IMR-90 (cell line): Measurements from ENCODE around the gene SPATA3. TPM values are rescaled to one million over a fixed set of nuclear protein-coding genes. Genes with fewer than 3 reads are reported as not detected.

Source experiments
- ATAC-seq: fragments of 200-7000 bp; cut with Tn5 transposase; 2 replicates; pipeline ENCODE4 v1.9.1; 2020; ENCODE audit warnings: low read depth, mild to moderate bottlenecking, moderate library complexity
- BruUV-seq: library from RNA; stranded (reverse); fragments of 400-500 nt; replicated peaks from 2 replicates; lab custom pipeline; 2021; lab: Mats Ljungman, UMichigan
- CTCF ChIA-PET: fragments of 300-600 bp; formaldehyde crosslinking; extraction: SDS; loops from one replicate; lab custom pipeline; 2021; ENCODE audit warnings: antibody characterized with exemption; lab: Yijun Ruan, JAX
- POLR2A ChIA-PET: fragments of 300-600 bp; sonication (Branson Sonifier 250); formaldehyde crosslinking; loops from one replicate; lab custom pipeline; 2022; ENCODE audit warnings: antibody characterized with exemption; ENCODE audit not compliant: unreplicated experiment; lab: Charles Lee
- DNase-seq: peaks from one replicate; pipeline ENCODE4 v3.0.0; 2013
- H2AFZ ChIP-seq: replicated peaks from 2 replicates; pipeline ENCODE3; 2013; ENCODE audit warnings: low read length, mild to moderate bottlenecking; ENCODE audit not compliant: poor library complexity
- H2AK5ac ChIP-seq: 2 replicates; pipeline ENCODE4 v1.6.1; 2013; ENCODE audit warnings: low read depth, low read length, inconsistent platforms
- H2AK9ac ChIP-seq: replicated peaks from 2 replicates; pipeline ENCODE3; 2013; ENCODE audit warnings: mild to moderate bottlenecking, low read depth, low read length, moderate library complexity; ENCODE audit not compliant: poor library complexity
- H2BK120ac ChIP-seq: 2 replicates; pipeline ENCODE4 v1.6.1; 2013; ENCODE audit warnings: low read depth, low read length, inconsistent platforms
- H2BK15ac ChIP-seq: 3 replicates; pipeline ENCODE4 v1.6.1; 2013; ENCODE audit warnings: low read depth, low read length, inconsistent platforms
- H2BK20ac ChIP-seq: 2 replicates; pipeline ENCODE4 v1.6.1; 2013; ENCODE audit warnings: low read depth, mild to moderate bottlenecking, inconsistent platforms, low read length, moderate library complexity
- H2BK5ac ChIP-seq: 2 replicates; pipeline ENCODE4 v1.6.1; 2013; ENCODE audit warnings: mild to moderate bottlenecking, low read depth, low read length, inconsistent platforms; ENCODE audit not compliant: poor library complexity, severe bottlenecking
- H3K14ac ChIP-seq: replicated peaks from 2 replicates; pipeline ENCODE4 v1.6.1; 2013; ENCODE audit warnings: low read depth, low read length, inconsistent platforms
- H3K18ac ChIP-seq: 2 replicates; pipeline ENCODE4 v1.6.1; 2013; ENCODE audit warnings: low read depth, low read length, control low read depth
- H3K23ac ChIP-seq: 2 replicates; pipeline ENCODE4 v1.6.1; 2013; ENCODE audit warnings: low read depth, low read length, inconsistent platforms
- H3K27ac ChIP-seq: 2 replicates; pipeline ENCODE4 v1.5.1; 2013; ENCODE audit warnings: mild to moderate bottlenecking, control low read depth, low read length; ENCODE audit not compliant: insufficient read depth
- H3K27me3 ChIP-seq: 2 replicates; pipeline ENCODE4 v1.6.1; 2013; ENCODE audit warnings: low read length; ENCODE audit not compliant: control insufficient read depth, insufficient read depth
- H3K36me3 ChIP-seq: 2 replicates; pipeline ENCODE4 v1.6.1; 2013; ENCODE audit warnings: low read length, mixed read lengths; ENCODE audit not compliant: control insufficient read depth, insufficient read depth
- H3K4ac ChIP-seq: 2 replicates; pipeline ENCODE4 v1.6.1; 2013; ENCODE audit warnings: low read depth, low read length, inconsistent platforms
- H3K4me1 ChIP-seq: 2 replicates; pipeline ENCODE4 v1.6.1; 2013; ENCODE audit warnings: low read length, mixed read lengths; ENCODE audit not compliant: control insufficient read depth, insufficient read depth
- H3K4me2 ChIP-seq: 2 replicates; pipeline ENCODE4 v1.6.1; 2013; ENCODE audit warnings: low read depth, mild to moderate bottlenecking, control low read depth, low read length, moderate library complexity
- H3K4me3 ChIP-seq: 2 replicates; pipeline ENCODE4 v1.5.1; 2013; ENCODE audit warnings: low read depth, mild to moderate bottlenecking, control low read depth, low read length, moderate library complexity; ENCODE audit not compliant: insufficient read depth
- H3K56ac ChIP-seq: 2 replicates; pipeline ENCODE4 v1.6.1; 2013; ENCODE audit warnings: low read length, inconsistent platforms; ENCODE audit not compliant: insufficient read depth; ENCODE audit errors: extremely low read depth
- H3K79me1 ChIP-seq, 2 experiments: 2 replicates each; pipeline ENCODE4 v1.6.1; 2013; ENCODE audit warnings: low read length in 2 of 2, inconsistent platforms in 1 of 2, low read depth in 1 of 2
- H3K9ac ChIP-seq: 2 replicates; pipeline ENCODE4 v1.6.1; 2013; ENCODE audit warnings: low read depth, low read length, control low read depth
- H3K9me1 ChIP-seq: 2 replicates; pipeline ENCODE4 v1.6.1; 2013; ENCODE audit warnings: low read length, inconsistent platforms; ENCODE audit not compliant: insufficient read depth
- H3K9me3 ChIP-seq: 2 replicates; pipeline ENCODE4 v1.6.1; 2013; ENCODE audit warnings: low read length; ENCODE audit not compliant: control insufficient read depth, insufficient read depth
- H4K20me1 ChIP-seq: 2 replicates; pipeline ENCODE4 v1.6.1; 2013; ENCODE audit warnings: low read length, inconsistent platforms; ENCODE audit not compliant: insufficient read depth
- H4K5ac ChIP-seq: 2 replicates; pipeline ENCODE4 v1.6.1; 2013; ENCODE audit warnings: mild to moderate bottlenecking, low read depth, low read length, control low read depth
- H4K8ac ChIP-seq, 2 experiments: 2 replicates each; pipeline ENCODE4 v1.6.1; 2013; ENCODE audit warnings: low read depth in 2 of 2, low read length in 2 of 2, control low read depth in 1 of 2, inconsistent platforms in 1 of 2
- H4K91ac ChIP-seq: 2 replicates; pipeline ENCODE4 v1.6.1; 2013; ENCODE audit warnings: low read depth, low read length, inconsistent platforms; ENCODE audit not compliant: insufficient read depth
- CEBPB ChIP-seq: IDR thresholded peaks from 2 replicates; pipeline ENCODE4 v1.6.1; 2012; ENCODE audit warnings: low read depth, low read length, improper control_type of control experiment
- CHD1 ChIP-seq: IDR thresholded peaks from 2 replicates; pipeline ENCODE4 v1.6.1; 2012; ENCODE audit warnings: low read depth, low read length, improper control_type of control experiment
- CTCF ChIP-seq: conservative IDR thresholded peaks from 2 replicates; pipeline ENCODE4 v1.5.1; 2012; ENCODE audit warnings: mild to moderate bottlenecking, low read depth, low read length, improper control_type of control experiment
- FOS ChIP-seq: fragments of 150-350 bp; IDR thresholded peaks from 2 replicates; pipeline ENCODE4 v1.6.1; 2016; ENCODE audit warnings: low read depth, low read length
- MAZ ChIP-seq: IDR thresholded peaks from 2 replicates; pipeline ENCODE4 v1.6.1; 2012; ENCODE audit warnings: low read depth, mild to moderate bottlenecking, low read length, improper control_type of control experiment, moderate library complexity, borderline replicate concordance
- POLR2A ChIP-seq: IDR thresholded peaks from 2 replicates; pipeline ENCODE4 v1.6.1; 2012; ENCODE audit warnings: mild to moderate bottlenecking, low read depth, low read length
- RAD21 ChIP-seq: IDR thresholded peaks from 2 replicates; pipeline ENCODE4 v1.6.1; 2012; ENCODE audit warnings: low read length, improper control_type of control experiment
- USF2 ChIP-seq: fragments of 150-350 bp; IDR thresholded peaks from 2 replicates; pipeline ENCODE4 v1.6.1; 2017; ENCODE audit warnings: mild to moderate bottlenecking, antibody characterized with exemption, low read length, low read depth
- WGBS, 2 experiments: methylation state at CpG; one replicate each; pipeline versions ENCODE4 v1.1.5 to v1.1.7; 2013; ENCODE audit warnings: missing lambda C conversion rate in 2 of 2; ENCODE audit not compliant: insufficient read length in 1 of 2; ENCODE audit errors: extremely low coverage in 2 of 2; 5-methylcytosine and 5-hydroxymethylcytosine counted together
- dilution Hi-C: fragments of 300-500 bp; cut with HindIII; formaldehyde crosslinking; loops from one replicate; pipeline ENCODE4 v1.14.3; 2018; ENCODE audit warnings: low sequenced_read_pairs; ENCODE audit not compliant: unreplicated experiment
- in situ Hi-C: fragments of 300-500 bp; cut with MboI; formaldehyde crosslinking; loops from 3 replicates; pipeline ENCODE4 v1.14.3; 2019; ENCODE audit warnings: low sequenced_read_pairs, inconsistent platforms, mixed read lengths
- intact Hi-C: fragments of 100-400 bp; cut with micrococcal nuclease; formaldehyde crosslinking; loops from 2 replicates; pipeline ENCODE4 v1.10.0; 2022
- polyA plus RNA-seq, 3 experiments: library from polyadenylated mRNA; depleted of rRNA; stranded (reverse); fragments of >200 nt; gene quantifications; 2 replicates each; pipeline ENCODE4 v1.2.3, GENCODE V29; 2012; ENCODE audit warnings: low replicate concordance in 1 of 3
- total RNA-seq: library from RNA; depleted of rRNA; stranded (reverse); fragments of >200 nt; gene quantifications from 2 replicates; pipeline ENCODE4 v1.2.3, GENCODE V29; 2012

Gene SPATA3
- total and polyA plus RNA-seq, 2 of the 4 experiments (the other 2 are of a cell fraction) = not detected

DNA sequence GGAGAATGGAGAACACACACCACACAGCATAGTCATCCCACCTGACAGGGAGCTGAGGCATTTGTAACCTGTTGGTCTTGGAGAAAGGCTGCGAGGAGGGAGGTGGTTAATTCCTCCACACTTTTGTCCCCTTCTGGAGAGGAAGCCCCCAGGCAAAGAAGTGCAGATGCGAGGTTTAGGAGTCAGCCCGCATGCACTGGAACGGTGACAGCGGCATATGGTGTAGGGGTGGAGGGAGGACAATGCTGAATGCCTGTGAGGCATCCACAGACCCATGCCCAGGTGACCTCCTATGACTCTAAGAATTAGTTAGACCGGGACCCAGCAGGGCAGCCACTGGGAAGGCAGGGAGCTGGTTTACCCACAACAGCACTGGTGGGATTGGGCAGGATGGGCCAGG lies 12.2 kb downstream of the SPATA3 start:
- H3K4me2 ChIP-seq = no peak overlapping the region
- H2BK120ac ChIP-seq = no peak overlapping the region
- no peaks in the 10 kb centered on the region for H3K79me1 ChIP-seq
- WGBS, 2 experiments = 100% methylated on average over 3 of the region's 6 CpGs; no CpG with 5 or more reads in 1 of the 2 experiments
- H3K36me3 ChIP-seq = no peaks in the 10 kb centered on the region
- H3K4ac ChIP-seq = no peak overlapping the region
- no peak overlapping the region for H3K56ac ChIP-seq
- H3K27ac ChIP-seq = no peak overlapping the region
- H2BK20ac ChIP-seq = no peak overlapping the region
- in situ Hi-C loops = no loop called here
- no peaks in the 10 kb centered on the region for H3K9me3 ChIP-seq
- no peak overlapping the region for H4K8ac ChIP-seq
- H3K14ac ChIP-seq = no peak overlapping the region
- H3K27me3 ChIP-seq = peaks cover 52% of the 10 kb centered on the region
- ChIA-PET CTCF (interaction anchor here (0.8 kb wide), 1 partner anchor 48 kb away, joined by 3 read pairs; no protein-coding TSS in a partner anchor), POLR2A (no interaction called here)
- no peak overlapping the region for H4K91ac ChIP-seq
- H3K23ac ChIP-seq = no peak overlapping the region
- intact Hi-C loops = no loop called here
- H2BK15ac ChIP-seq = no peak overlapping the region
- TF ChIP-seq FOS (no peak), CTCF (no peak), CHD1 (no peak), USF2 (no peak), CEBPB (no peak), POLR2A (no peak), MAZ (no peak), RAD21 (no peak)
- no peak overlapping the region for H3K18ac ChIP-seq
- BruUV-seq = no TSS peak
- dilution Hi-C loops = no loop called here
- H3K9me1 ChIP-seq = no peaks in the 10 kb centered on the region
- no peak overlapping the region for H4K5ac ChIP-seq
- ATAC-seq (no peak), DNase-seq (no peak)
- H2AK5ac ChIP-seq = no peak overlapping the region
- H3K4me1 ChIP-seq = no peaks in the 10 kb centered on the region
- H2AK9ac ChIP-seq = no peak overlapping the region
- H2BK5ac ChIP-seq = no peak overlapping the region
- no peaks in the 10 kb centered on the region for H4K20me1 ChIP-seq
- no peak overlapping the region for H3K4me3 ChIP-seq
- no peak overlapping the region for H2AFZ ChIP-seq
- H3K9ac ChIP-seq = no peak overlapping the region
